Right lobe of liver (tissue), 4 donors: Measurements from ENCODE around the gene NEB.

Source experiments
- POLR2A ChIP-seq: fragments of 450-650 bp; IDR thresholded peaks from one replicate; pipeline ENCODE4 v1.6.1; 2017; ENCODE audit warnings: antibody characterized with exemption, mild to moderate bottlenecking
- TF ChIP-seq, protein P1 (sequence below), 4 donors: fragments of 200-600 bp in 3 of 4; fragments of 450-650 bp in 1 of 4; IDR thresholded peaks; one replicate each; pipeline versions ENCODE4 v1.5.1 to v1.8.0; 2016 to 2022; ENCODE audit warnings: antibody characterized with exemption in 4 of 4, mild to moderate bottlenecking in 2 of 4
- donor health status: DM: no; HTN: no; CAD: no.
- donor health status: DM: no; HTN: no; CAD: no.
- donor health status: DM: no; HTN: yes; CAD: no.

- TF ChIP-seq, protein P1, sequence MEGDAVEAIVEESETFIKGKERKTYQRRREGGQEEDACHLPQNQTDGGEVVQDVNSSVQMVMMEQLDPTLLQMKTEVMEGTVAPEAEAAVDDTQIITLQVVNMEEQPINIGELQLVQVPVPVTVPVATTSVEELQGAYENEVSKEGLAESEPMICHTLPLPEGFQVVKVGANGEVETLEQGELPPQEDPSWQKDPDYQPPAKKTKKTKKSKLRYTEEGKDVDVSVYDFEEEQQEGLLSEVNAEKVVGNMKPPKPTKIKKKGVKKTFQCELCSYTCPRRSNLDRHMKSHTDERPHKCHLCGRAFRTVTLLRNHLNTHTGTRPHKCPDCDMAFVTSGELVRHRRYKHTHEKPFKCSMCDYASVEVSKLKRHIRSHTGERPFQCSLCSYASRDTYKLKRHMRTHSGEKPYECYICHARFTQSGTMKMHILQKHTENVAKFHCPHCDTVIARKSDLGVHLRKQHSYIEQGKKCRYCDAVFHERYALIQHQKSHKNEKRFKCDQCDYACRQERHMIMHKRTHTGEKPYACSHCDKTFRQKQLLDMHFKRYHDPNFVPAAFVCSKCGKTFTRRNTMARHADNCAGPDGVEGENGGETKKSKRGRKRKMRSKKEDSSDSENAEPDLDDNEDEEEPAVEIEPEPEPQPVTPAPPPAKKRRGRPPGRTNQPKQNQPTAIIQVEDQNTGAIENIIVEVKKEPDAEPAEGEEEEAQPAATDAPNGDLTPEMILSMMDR (IDR thresholded peaks at IDR 0.05), result no peak
- TF ChIP-seq POLR2A, result no peak
Observed at GRCh38 chr2:151465771-151466170, 268.5 kb downstream of the NEB start.
